HEK293 (cell line): ENCODE measurements around the gene IQCE.
A peak's percentile ranks its signal among the peaks of the same experiment; 100 is the strongest.

Experiments
- CTCF ChIA-PET: fragments of 350-600 bp; formaldehyde crosslinking; extraction: SDS; loops from one replicate; lab custom pipeline; 2021; ENCODE audit warnings: antibody characterized with exemption; lab: Yijun Ruan, JAX
- POLR2A ChIA-PET: fragments of 300-600 bp; formaldehyde crosslinking; extraction: SDS; loops from one replicate; lab custom pipeline; 2020; ENCODE audit warnings: antibody characterized with exemption, inconsistent platforms; lab: Yijun Ruan, JAX
- H3K27ac ChIP-seq: fragments of 200-500 bp; sonication (Bioruptor generic); 2 replicates; pipeline ENCODE4 v1.5.1; 2014; ENCODE audit warnings: low read depth, low read length, control low read depth, inconsistent platforms; ENCODE audit errors: extremely low read depth
- H3K36me3 ChIP-seq, 2 experiments: fragments of 200-500 bp in 1 of 2; sonication (Bioruptor generic) in 1 of 2; 1 replicate in 1 of 2; 2 replicates in 1 of 2; pipeline ENCODE4 v1.5.1; 2014 to 2017; ENCODE audit warnings: inconsistent platforms in 2 of 2, low read length in 2 of 2; ENCODE audit not compliant: control insufficient read depth in 2 of 2, insufficient read depth in 1 of 2
- H3K4me1 ChIP-seq: fragments of 200-500 bp; sonication (Bioruptor generic); 2 replicates; pipeline ENCODE4 v1.5.1; 2014; ENCODE audit warnings: mild to moderate bottlenecking, low read length, inconsistent platforms; ENCODE audit not compliant: control insufficient read depth, insufficient read depth
- H3K4me3 ChIP-seq: 2 replicates; pipeline ENCODE4 v1.5.1; 2011; ENCODE audit warnings: low read depth, mild to moderate bottlenecking, control low read depth, low read length, moderate library complexity
- H3K9me3 ChIP-seq: fragments of 200-500 bp; sonication (Bioruptor generic); 2 replicates; pipeline ENCODE4 v1.5.1; 2014; ENCODE audit warnings: low read depth, low read length, inconsistent platforms; ENCODE audit not compliant: control insufficient read depth, insufficient read depth
- KLF1 ChIP-seq: fragments of 450-650 bp; formaldehyde crosslinking; IDR thresholded peaks from 2 replicates; pipeline ENCODE4 v1.5.1; 2016; ENCODE audit warnings: missing biosample characterization, missing genetic modification characterization
- SP3 ChIP-seq: fragments of 450-650 bp; formaldehyde crosslinking; IDR thresholded peaks from 2 replicates; pipeline ENCODE4 v1.5.1; 2016; ENCODE audit warnings: missing biosample characterization, missing genetic modification characterization
- ZBTB17 ChIP-seq: fragments of 450-650 bp; formaldehyde crosslinking; IDR thresholded peaks from 2 replicates; pipeline ENCODE4 v1.5.1; 2016; ENCODE audit warnings: missing biosample characterization, missing genetic modification characterization
- ZNF302 ChIP-seq: fragments of 450-650 bp; formaldehyde crosslinking; IDR thresholded peaks from 2 replicates; pipeline ENCODE4 v1.5.1; 2016; ENCODE audit warnings: missing biosample characterization, missing genetic modification characterization, low read depth
- ZNF354C ChIP-seq: fragments of 450-650 bp; formaldehyde crosslinking; IDR thresholded peaks from 2 replicates; pipeline ENCODE4 v1.5.1; 2016; ENCODE audit warnings: missing biosample characterization, missing genetic modification characterization, low read depth, borderline replicate concordance
- ZNF394 ChIP-seq: fragments of 450-650 bp; formaldehyde crosslinking; IDR thresholded peaks from 2 replicates; pipeline ENCODE4 v1.5.1; 2016; ENCODE audit warnings: missing biosample characterization, missing genetic modification characterization, mild to moderate bottlenecking, moderate library complexity, borderline replicate concordance
- ZNF654 ChIP-seq: fragments of 450-650 bp; formaldehyde crosslinking; IDR thresholded peaks from 2 replicates; pipeline ENCODE4 v1.5.1; 2016; ENCODE audit warnings: low read depth, missing biosample characterization, missing genetic modification characterization
- TF ChIP-seq, protein P1 (sequence below): fragments of 450-650 bp; formaldehyde crosslinking; IDR thresholded peaks from 2 replicates; pipeline ENCODE4 v1.5.1; 2017; ENCODE audit warnings: missing biosample characterization, missing genetic modification characterization
- TF ChIP-seq, protein P2 (sequence below): fragments of 450-650 bp; formaldehyde crosslinking; IDR thresholded peaks from 2 replicates; pipeline ENCODE4 v1.5.1; 2016; ENCODE audit warnings: missing biosample characterization, missing genetic modification characterization
- TF ChIP-seq, protein P3 (sequence below): fragments of 450-650 bp; formaldehyde crosslinking; IDR thresholded peaks from 2 replicates; pipeline ENCODE4 v1.5.1; 2016; ENCODE audit warnings: missing biosample characterization, missing genetic modification characterization
- TF ChIP-seq, protein P4 (sequence below): fragments of 450-650 bp; formaldehyde crosslinking; IDR thresholded peaks from 2 replicates; pipeline ENCODE4 v1.5.1; 2016; ENCODE audit warnings: missing biosample characterization, missing genetic modification characterization

IQCE gene

DNA sequence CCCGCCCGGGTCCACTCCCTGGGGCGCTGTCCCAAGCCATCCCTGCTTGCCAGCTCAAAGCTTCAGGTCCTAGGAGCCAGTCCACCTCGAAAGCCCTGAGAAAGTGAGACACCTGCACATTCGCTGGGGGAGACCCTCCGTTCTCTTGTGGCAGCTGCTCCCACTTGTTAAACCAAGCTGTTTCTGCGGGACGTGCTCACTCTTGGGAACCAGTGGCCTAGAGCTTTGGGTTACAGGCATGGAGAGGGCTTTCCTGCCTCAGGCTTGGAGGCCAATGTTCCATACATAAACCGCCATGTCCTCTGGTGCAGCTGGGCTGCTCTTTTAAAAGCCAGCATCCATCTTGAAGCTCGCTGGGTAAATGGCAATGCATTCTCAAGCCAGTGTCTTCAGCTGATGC is 53.1 kb downstream of the IQCE start:
- no peaks in the 10 kb centered on the region for H3K36me3 ChIP-seq
- no peaks in the 10 kb centered on the region for H3K4me1 ChIP-seq
- TF ChIP-seq SP3 (tag by site-specific recombination) = no peak
- TF ChIP-seq ZNF654 (tag by site-specific recombination) = no peak
- TF ChIP-seq ZBTB17 (tag by site-specific recombination) = no peak
- ChIA-PET CTCF (interaction anchor here (0.6 to 1.7 kb wide), 2 partner anchors 110 to 143 kb away, joined by 4 to 5 read pairs; no protein-coding TSS in a partner anchor), POLR2A (interaction anchor here (0.5 kb wide), 1 partner anchor 14 kb away, joined by 4 read pairs; no protein-coding TSS in a partner anchor)
- no peak overlapping the region for H3K4me3 ChIP-seq
- H3K9me3 ChIP-seq = no peaks in the 10 kb centered on the region
- H3K27ac ChIP-seq = no peak overlapping the region

DNA sequence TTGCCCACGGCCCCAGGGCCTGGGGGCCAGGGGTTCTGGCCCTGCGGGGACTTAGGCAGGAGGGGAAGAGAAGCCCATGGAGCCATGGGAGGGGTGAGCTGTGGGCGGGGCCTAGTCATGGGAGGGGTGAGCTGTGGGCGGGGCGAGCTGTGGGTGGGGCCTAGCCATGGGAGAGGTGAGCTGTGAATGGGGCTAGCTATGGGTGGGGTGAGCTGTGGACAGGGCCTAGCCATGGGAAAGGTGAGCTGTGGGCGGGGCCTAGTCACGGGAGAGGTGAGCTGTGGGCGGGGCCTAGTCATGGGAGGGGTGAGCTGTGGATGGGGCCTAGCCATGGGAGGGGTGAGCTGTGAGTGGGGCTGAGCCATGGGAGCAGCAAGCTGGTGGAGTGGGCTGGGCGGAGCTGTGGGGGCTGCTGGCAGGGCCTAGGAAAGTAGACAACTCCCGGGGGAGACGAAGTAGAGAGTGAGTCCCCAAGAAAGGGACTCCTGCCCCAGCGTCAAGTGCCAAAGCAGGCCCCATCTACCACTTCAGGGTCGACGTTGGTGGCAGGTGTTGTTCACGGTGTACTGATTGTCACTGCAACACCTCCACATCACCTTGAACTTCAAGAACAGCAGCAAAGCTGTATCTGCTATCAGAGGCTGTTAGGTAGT is 53.8 kb downstream of the IQCE start:
- Histone ChIP-seq H3K9me3 (no peaks in the 10 kb centered on the region), H3K36me3 (no peaks in the 10 kb centered on the region), H3K4me1 (no peaks in the 10 kb centered on the region), H3K4me3 (no peak overlapping the region), H3K27ac (no peak overlapping the region)
- TF ChIP-seq, protein P1, sequence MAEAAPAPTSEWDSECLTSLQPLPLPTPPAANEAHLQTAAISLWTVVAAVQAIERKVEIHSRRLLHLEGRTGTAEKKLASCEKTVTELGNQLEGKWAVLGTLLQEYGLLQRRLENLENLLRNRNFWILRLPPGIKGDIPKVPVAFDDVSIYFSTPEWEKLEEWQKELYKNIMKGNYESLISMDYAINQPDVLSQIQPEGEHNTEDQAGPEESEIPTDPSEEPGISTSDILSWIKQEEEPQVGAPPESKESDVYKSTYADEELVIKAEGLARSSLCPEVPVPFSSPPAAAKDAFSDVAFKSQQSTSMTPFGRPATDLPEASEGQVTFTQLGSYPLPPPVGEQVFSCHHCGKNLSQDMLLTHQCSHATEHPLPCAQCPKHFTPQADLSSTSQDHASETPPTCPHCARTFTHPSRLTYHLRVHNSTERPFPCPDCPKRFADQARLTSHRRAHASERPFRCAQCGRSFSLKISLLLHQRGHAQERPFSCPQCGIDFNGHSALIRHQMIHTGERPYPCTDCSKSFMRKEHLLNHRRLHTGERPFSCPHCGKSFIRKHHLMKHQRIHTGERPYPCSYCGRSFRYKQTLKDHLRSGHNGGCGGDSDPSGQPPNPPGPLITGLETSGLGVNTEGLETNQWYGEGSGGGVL (tag by site-specific recombination) = no peak
- peak; percentile 55; the same call in 1 of the 2 replicates for TF ChIP-seq KLF1 (tag by site-specific recombination)
- ChIA-PET POLR2A (interaction anchor here (0.5 kb wide), 1 partner anchor 13 kb away, joined by 4 read pairs; no protein-coding TSS in a partner anchor), CTCF (interaction anchor here (1.7 kb wide), 1 partner anchor 144 kb away, joined by 5 read pairs; no protein-coding TSS in a partner anchor)

DNA sequence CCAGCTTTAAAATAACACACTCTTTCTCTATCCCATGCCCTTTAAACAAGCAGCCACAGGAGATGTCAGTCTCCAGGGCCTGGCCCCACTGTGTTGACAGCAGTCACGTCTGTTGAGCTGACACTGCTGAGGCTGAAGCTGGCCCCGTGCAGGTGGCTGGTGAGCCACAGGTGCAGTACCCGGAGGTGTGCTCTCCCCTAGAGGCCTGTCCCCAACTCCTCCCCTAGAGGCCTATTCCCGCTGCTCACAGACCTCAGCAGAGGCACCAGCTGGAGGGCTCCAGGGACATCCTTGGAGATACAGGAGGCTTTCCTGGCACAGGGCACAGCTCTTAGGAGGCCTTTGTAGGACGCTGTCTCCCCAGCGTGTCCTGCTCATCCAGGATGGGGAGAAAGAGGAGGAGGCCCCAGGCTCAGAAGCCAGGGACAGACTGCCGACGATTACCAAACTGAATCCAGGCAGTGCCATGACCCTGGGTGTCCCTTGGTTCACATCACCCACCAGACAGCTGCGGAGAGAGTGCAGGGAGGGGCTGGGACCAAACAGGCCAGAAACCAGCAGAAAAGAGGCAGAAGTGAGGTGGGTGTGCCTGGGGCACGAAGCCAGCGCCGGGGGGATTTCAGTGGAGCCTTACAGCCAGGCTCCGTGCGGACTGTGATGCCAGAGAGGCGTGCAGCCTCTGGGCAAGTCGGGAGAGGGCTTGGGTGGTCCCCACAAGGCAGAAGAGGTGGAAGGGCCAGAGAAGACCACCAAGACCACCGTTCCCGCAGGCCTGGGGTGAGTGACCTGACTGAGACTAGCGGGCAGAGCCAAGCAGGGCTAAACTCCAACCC is 54.5 kb downstream of the IQCE start:
- TF ChIP-seq, protein P2, sequence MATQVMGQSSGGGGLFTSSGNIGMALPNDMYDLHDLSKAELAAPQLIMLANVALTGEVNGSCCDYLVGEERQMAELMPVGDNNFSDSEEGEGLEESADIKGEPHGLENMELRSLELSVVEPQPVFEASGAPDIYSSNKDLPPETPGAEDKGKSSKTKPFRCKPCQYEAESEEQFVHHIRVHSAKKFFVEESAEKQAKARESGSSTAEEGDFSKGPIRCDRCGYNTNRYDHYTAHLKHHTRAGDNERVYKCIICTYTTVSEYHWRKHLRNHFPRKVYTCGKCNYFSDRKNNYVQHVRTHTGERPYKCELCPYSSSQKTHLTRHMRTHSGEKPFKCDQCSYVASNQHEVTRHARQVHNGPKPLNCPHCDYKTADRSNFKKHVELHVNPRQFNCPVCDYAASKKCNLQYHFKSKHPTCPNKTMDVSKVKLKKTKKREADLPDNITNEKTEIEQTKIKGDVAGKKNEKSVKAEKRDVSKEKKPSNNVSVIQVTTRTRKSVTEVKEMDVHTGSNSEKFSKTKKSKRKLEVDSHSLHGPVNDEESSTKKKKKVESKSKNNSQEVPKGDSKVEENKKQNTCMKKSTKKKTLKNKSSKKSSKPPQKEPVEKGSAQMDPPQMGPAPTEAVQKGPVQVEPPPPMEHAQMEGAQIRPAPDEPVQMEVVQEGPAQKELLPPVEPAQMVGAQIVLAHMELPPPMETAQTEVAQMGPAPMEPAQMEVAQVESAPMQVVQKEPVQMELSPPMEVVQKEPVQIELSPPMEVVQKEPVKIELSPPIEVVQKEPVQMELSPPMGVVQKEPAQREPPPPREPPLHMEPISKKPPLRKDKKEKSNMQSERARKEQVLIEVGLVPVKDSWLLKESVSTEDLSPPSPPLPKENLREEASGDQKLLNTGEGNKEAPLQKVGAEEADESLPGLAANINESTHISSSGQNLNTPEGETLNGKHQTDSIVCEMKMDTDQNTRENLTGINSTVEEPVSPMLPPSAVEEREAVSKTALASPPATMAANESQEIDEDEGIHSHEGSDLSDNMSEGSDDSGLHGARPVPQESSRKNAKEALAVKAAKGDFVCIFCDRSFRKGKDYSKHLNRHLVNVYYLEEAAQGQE (tag by site-specific recombination) = no peak
- TF ChIP-seq ZNF302 (tag by site-specific recombination) = no peak
- TF ChIP-seq ZNF354C (tag by site-specific recombination) = no peak
- no peak for TF ChIP-seq ZNF394 (tag by site-specific recombination)
- TF ChIP-seq, protein P3, sequence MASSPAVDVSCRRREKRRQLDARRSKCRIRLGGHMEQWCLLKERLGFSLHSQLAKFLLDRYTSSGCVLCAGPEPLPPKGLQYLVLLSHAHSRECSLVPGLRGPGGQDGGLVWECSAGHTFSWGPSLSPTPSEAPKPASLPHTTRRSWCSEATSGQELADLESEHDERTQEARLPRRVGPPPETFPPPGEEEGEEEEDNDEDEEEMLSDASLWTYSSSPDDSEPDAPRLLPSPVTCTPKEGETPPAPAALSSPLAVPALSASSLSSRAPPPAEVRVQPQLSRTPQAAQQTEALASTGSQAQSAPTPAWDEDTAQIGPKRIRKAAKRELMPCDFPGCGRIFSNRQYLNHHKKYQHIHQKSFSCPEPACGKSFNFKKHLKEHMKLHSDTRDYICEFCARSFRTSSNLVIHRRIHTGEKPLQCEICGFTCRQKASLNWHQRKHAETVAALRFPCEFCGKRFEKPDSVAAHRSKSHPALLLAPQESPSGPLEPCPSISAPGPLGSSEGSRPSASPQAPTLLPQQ = no peak
- TF ChIP-seq, protein P4, sequence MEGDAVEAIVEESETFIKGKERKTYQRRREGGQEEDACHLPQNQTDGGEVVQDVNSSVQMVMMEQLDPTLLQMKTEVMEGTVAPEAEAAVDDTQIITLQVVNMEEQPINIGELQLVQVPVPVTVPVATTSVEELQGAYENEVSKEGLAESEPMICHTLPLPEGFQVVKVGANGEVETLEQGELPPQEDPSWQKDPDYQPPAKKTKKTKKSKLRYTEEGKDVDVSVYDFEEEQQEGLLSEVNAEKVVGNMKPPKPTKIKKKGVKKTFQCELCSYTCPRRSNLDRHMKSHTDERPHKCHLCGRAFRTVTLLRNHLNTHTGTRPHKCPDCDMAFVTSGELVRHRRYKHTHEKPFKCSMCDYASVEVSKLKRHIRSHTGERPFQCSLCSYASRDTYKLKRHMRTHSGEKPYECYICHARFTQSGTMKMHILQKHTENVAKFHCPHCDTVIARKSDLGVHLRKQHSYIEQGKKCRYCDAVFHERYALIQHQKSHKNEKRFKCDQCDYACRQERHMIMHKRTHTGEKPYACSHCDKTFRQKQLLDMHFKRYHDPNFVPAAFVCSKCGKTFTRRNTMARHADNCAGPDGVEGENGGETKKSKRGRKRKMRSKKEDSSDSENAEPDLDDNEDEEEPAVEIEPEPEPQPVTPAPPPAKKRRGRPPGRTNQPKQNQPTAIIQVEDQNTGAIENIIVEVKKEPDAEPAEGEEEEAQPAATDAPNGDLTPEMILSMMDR (tag by site-specific recombination) = no peak
- no peak overlapping the region for H3K27ac ChIP-seq
- H3K4me1 ChIP-seq = no peaks in the 10 kb centered on the region
- H3K9me3 ChIP-seq = no peaks in the 10 kb centered on the region
- H3K4me3 ChIP-seq = no peak overlapping the region
- POLR2A ChIA-PET = interaction anchor here (0.6 kb wide), 1 partner anchor 18 kb away, joined by 4 read pairs; the partner anchor contains the start of gene TTYH3
- CTCF ChIA-PET = interaction anchor here (1.3 to 1.7 kb wide), 2 partner anchors 17 to 144 kb away, joined by 3 to 5 read pairs; no protein-coding TSS in a partner anchor
- H3K36me3 ChIP-seq = no peaks in the 10 kb centered on the region
